GM18907 (cell line): ENCODE results near the gene P2RY2.
"Not testable (repeated sequence)": the region's sequence is repeated elsewhere in the genome, so short reads cannot be mapped to it uniquely, and the experiment has no call there.

Source experiments
- ATAC-seq: cut with Tn5 transposase; IDR thresholded peaks from one replicate; pipeline ENCODE4 v1.9.1; 2021; ENCODE audit warnings: mild to moderate bottlenecking, moderate library complexity; ENCODE audit not compliant: unreplicated experiment

P2RY2 gene

GRCh38 chr11:73265853-73266645 lies 48.0 kb downstream of the P2RY2 start:
- no peak for ATAC-seq

GRCh38 chr11:73266646-73267020 lies 48.6 kb downstream of the P2RY2 start:
- ATAC-seq: no peak

GRCh38 chr11:73267122-73267846 lies 49.2 kb downstream of the P2RY2 start:
- no peak for ATAC-seq

- ATAC-seq: no peak
Observed at GRCh38 chr11:73267906-73268540, 49.9 kb downstream of the P2RY2 start.

- no peak for ATAC-seq
Observed at GRCh38 chr11:73268671-73269271, 50.7 kb downstream of the P2RY2 start.

GRCh38 chr11:73269459-73270015 lies 51.5 kb downstream of the P2RY2 start:
- no peak for ATAC-seq

GRCh38 chr11:73270016-73270854 lies 52.2 kb downstream of the P2RY2 start:
- no peak for ATAC-seq

- no peak for ATAC-seq
Observed at GRCh38 chr11:73270855-73271477, 52.9 kb downstream of the P2RY2 start.

- ATAC-seq: not testable (repeated sequence)
Observed at GRCh38 chr11:73271478-73271865, 53.4 kb downstream of the P2RY2 start.

GRCh38 chr11:73271936-73272679 lies 54.0 kb downstream of the P2RY2 start, which contains the start of gene P2RY6:
Gene P2RY6, plus strand, starts transcription at chr11:73272338. Its CDS starts 24,181 bp downstream, at chr11:73296519.
- ATAC-seq: no peak

GRCh38 chr11:73272680-73273038 lies 54.6 kb downstream of the P2RY2 start:
- no peak for ATAC-seq

- ATAC-seq: no peak
Observed at GRCh38 chr11:73273222-73273895, 55.3 kb downstream of the P2RY2 start.

GRCh38 chr11:73274191-73274590 lies 56.1 kb downstream of the P2RY2 start:
- ATAC-seq: not testable (repeated sequence)

- ATAC-seq: no peak
Observed at GRCh38 chr11:73274722-73275380, 56.8 kb downstream of the P2RY2 start.

- ATAC-seq: no peak
Observed at GRCh38 chr11:73275381-73275750, 57.3 kb downstream of the P2RY2 start.

GRCh38 chr11:73277467-73277866 lies 59.4 kb downstream of the P2RY2 start:
- no peak for ATAC-seq

GRCh38 chr11:73280626-73281025 lies 62.5 kb downstream of the P2RY2 start:
- no peak for ATAC-seq

GRCh38 chr11:73281201-73281741 lies 63.2 kb downstream of the P2RY2 start:
- ATAC-seq: no peak
